ENCODE data around the gene MSI2. TPM values are rescaled to one million over a fixed set of nuclear protein-coding genes. Genes with fewer than 3 reads are reported as not detected.
A peak's percentile ranks its signal among the peaks of the same experiment; 100 is the strongest.

MSI2 gene
- total and polyA plus RNA-seq, 9 of the 15 experiments (the other 6 are each of a cell fraction or from before 2014, with no cell fraction given), result 4.6 to 61.8 (median 42.4) TPM

- no peak for TF ChIP-seq NR3C1 (CRISPR knock-in tag; IDR thresholded peaks at IDR 0.05)
- TF ChIP-seq MTA1 (IDR thresholded peaks at IDR 0.05; ENCODE audit: borderline replicate concordance), result no peak
- TF ChIP-seq ELF1 (tag; IDR thresholded peaks at IDR 0.05), result 0 out of 2 replicates have a peak, but pooled peaks have one; percentile 8
- no peak for TF ChIP-seq ZNF609 (CRISPR knock-in tag; IDR thresholded peaks at IDR 0.05; ENCODE audit: borderline replicate concordance)
- TF ChIP-seq, protein P1, sequence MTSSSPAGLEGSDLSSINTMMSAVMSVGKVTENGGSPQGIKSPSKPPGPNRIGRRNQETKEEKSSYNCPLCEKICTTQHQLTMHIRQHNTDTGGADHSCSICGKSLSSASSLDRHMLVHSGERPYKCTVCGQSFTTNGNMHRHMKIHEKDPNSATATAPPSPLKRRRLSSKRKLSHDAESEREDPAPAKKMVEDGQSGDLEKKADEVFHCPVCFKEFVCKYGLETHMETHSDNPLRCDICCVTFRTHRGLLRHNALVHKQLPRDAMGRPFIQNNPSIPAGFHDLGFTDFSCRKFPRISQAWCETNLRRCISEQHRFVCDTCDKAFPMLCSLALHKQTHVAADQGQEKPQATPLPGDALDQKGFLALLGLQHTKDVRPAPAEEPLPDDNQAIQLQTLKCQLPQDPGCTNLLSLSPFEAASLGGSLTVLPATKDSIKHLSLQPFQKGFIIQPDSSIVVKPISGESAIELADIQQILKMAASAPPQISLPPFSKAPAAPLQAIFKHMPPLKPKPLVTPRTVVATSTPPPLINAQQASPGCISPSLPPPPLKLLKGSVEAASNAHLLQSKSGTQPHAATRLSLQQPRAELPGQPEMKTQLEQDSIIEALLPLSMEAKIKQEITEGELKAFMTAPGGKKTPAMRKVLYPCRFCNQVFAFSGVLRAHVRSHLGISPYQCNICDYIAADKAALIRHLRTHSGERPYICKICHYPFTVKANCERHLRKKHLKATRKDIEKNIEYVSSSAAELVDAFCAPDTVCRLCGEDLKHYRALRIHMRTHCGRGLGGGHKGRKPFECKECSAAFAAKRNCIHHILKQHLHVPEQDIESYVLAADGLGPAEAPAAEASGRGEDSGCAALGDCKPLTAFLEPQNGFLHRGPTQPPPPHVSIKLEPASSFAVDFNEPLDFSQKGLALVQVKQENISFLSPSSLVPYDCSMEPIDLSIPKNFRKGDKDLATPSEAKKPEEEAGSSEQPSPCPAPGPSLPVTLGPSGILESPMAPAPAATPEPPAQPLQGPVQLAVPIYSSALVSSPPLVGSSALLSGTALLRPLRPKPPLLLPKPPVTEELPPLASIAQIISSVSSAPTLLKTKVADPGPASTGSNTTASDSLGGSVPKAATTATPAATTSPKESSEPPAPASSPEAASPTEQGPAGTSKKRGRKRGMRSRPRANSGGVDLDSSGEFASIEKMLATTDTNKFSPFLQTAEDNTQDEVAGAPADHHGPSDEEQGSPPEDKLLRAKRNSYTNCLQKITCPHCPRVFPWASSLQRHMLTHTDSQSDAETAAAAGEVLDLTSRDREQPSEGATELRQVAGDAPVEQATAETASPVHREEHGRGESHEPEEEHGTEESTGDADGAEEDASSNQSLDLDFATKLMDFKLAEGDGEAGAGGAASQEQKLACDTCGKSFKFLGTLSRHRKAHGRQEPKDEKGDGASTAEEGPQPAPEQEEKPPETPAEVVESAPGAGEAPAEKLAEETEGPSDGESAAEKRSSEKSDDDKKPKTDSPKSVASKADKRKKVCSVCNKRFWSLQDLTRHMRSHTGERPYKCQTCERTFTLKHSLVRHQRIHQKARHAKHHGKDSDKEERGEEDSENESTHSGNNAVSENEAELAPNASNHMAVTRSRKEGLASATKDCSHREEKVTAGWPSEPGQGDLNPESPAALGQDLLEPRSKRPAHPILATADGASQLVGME (CRISPR knock-in tag; IDR thresholded peaks at IDR 0.05), result peak; percentile 92; the same call in 1 of the 2 replicates
- TF ChIP-seq, protein P2, sequence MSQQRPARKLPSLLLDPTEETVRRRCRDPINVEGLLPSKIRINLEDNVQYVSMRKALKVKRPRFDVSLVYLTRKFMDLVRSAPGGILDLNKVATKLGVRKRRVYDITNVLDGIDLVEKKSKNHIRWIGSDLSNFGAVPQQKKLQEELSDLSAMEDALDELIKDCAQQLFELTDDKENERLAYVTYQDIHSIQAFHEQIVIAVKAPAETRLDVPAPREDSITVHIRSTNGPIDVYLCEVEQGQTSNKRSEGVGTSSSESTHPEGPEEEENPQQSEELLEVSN (IDR thresholded peaks at IDR 0.05; ENCODE audit: borderline replicate concordance in 1 of 2, extremely low read depth in 1 of 2, insufficient read depth in 1 of 2, insufficient read length in 1 of 2, low read depth in 1 of 2, low read length in 1 of 2, poor library complexity in 1 of 2, severe bottlenecking in 1 of 2), result peak in 1 of 2 experiments; percentile 69
- no peak for TF ChIP-seq SMARCA5 (IDR thresholded peaks at IDR 0.05)
- no peak for TF ChIP-seq IFI16 (CRISPR knock-in tag; IDR thresholded peaks at IDR 0.05)
- peak; percentile 89 for TF ChIP-seq CBFA2T3 (IDR thresholded peaks at IDR 0.05)
- TF ChIP-seq RBM25 (IDR thresholded peaks at IDR 0.05; ENCODE audit: low read depth, low read length, severe bottlenecking), result peak; percentile 77
- TF ChIP-seq MEIS2 (IDR thresholded peaks at IDR 0.05; ENCODE audit: partially characterized antibody), result peak; percentile 61
- TF ChIP-seq PTRF (tag; IDR thresholded peaks at IDR 0.05), result no peak
Measured at GRCh38 chr17:57553526-57553925, 297.2 kb downstream of the MSI2 start (continued).

All from K562 (cell line).